Body of pancreas (tissue), 4 donors: Measurements from ENCODE around the gene CADM1.

ENCODE experiments used
- CTCF ChIP-seq, 7 experiments: fragments of 450-650 bp in 4 of 7; fragments of 200-600 bp in 3 of 7; sonication (generic) in 3 of 7; IDR thresholded peaks; one replicate each; pipeline ENCODE4 v1.5.1; 2016 to 2019; ENCODE audit warnings: antibody characterized with exemption in 7 of 7
- POLR2A ChIP-seq, 3 donors: fragments of 450-650 bp; IDR thresholded peaks; one replicate each; pipeline ENCODE4 v1.6.1; 2016; ENCODE audit warnings: antibody characterized with exemption in 3 of 3, mild to moderate bottlenecking in 2 of 3

- TF ChIP-seq POLR2A (IDR thresholded peaks at IDR 0.05): no peak
- TF ChIP-seq CTCF (IDR thresholded peaks at IDR 0.05): no peak
Measured at GRCh38 chr11:115247361-115247760, 256.9 kb downstream of the CADM1 start.
